B cell (primary cell): ENCODE data around the gene ZMIZ1. TPM values are rescaled to one million over a fixed set of nuclear protein-coding genes. Genes with fewer than 3 reads are reported as not detected.
A peak's percentile ranks its signal among the peaks of the same experiment; 100 is the strongest.

Source experiments
- ATAC-seq: fragments of 200-7000 bp; cut with Tn5 transposase; one replicate; pipeline ENCODE4 v1.10.0; 2021; ENCODE audit warnings: low read depth, mild to moderate bottlenecking, moderate number of reproducible peaks, moderate library complexity
- CTCF ChIA-PET: fragments of 350-600 bp; sonication (Branson Sonifier 250); formaldehyde crosslinking; loops from one replicate; lab custom pipeline; 2021; ENCODE audit warnings: antibody characterized with exemption, inconsistent platforms; lab: Charles Lee
- POLR2A ChIA-PET: fragments of 350-600 bp; sonication (Branson Sonifier 250); formaldehyde crosslinking; loops from one replicate; lab custom pipeline; 2021; ENCODE audit warnings: antibody characterized with exemption; lab: Charles Lee
- DNase-seq: peaks from one replicate; pipeline ENCODE4 v3.0.0; 2013
- H2AFZ ChIP-seq: 2 replicates; pipeline ENCODE4 v1.6.1; 2012; ENCODE audit warnings: mild to moderate bottlenecking, low read depth, low read length; ENCODE audit not compliant: insufficient read depth, poor library complexity, severe bottlenecking
- H3K27ac ChIP-seq, 2 donors: 1 replicate in 1 of 2; 2 replicates in 1 of 2; pipeline ENCODE4 v1.5.1; 2012 to 2013; ENCODE audit warnings: low read length in 2 of 2, mild to moderate bottlenecking in 2 of 2, moderate library complexity in 1 of 2
- H3K27me3 ChIP-seq, 4 experiments: fragments of 200-600 bp in 1 of 4; sonication (generic) in 1 of 4; replicated peaks in 1 of 4; 1 replicate in 2 of 4; 2 replicates in 2 of 4; pipeline versions ENCODE4 v1.6.1 to v1.7.0; 2013 to 2016; ENCODE audit warnings: low read length in 3 of 4, mild to moderate bottlenecking in 2 of 4, mixed read lengths in 1 of 4, moderate library complexity in 1 of 4; ENCODE audit not compliant: insufficient read depth in 4 of 4, control insufficient read depth in 3 of 4; ENCODE audit errors: control extremely low read depth in 1 of 4
- H3K36me3 ChIP-seq, 2 experiments: replicated peaks in 1 of 2; 1 replicate in 1 of 2; 2 replicates in 1 of 2; pipeline versions ENCODE4 v1.6.1 to v1.7.1; 2013; ENCODE audit warnings: low read length in 1 of 2; ENCODE audit not compliant: insufficient read depth in 2 of 2, control insufficient read depth in 1 of 2; ENCODE audit errors: control extremely low read depth in 1 of 2, extremely low read depth in 1 of 2
- H3K4me1 ChIP-seq, 2 donors: fragments of 200-600 bp in 1 of 2; sonication (generic) in 1 of 2; 1 replicate in 1 of 2; 2 replicates in 1 of 2; pipeline versions ENCODE4 v1.5.1 to v1.6.1; 2013 to 2017; ENCODE audit warnings: low read length in 2 of 2; ENCODE audit not compliant: control insufficient read depth in 2 of 2, insufficient read depth in 2 of 2
- H3K4me2 ChIP-seq: replicated peaks from 2 replicates; pipeline ENCODE3; 2012; ENCODE audit warnings: mild to moderate bottlenecking, low read depth, low read length; ENCODE audit not compliant: poor library complexity, severe bottlenecking
- H3K4me3 ChIP-seq, 5 experiments: fragments of 200-600 bp in 1 of 5; sonication (generic) in 1 of 5; 1 replicate in 3 of 5; 2 replicates in 2 of 5; pipeline versions ENCODE4 v1.5.1 to v1.7.0; 2011 to 2016; ENCODE audit warnings: low read length in 4 of 5, mild to moderate bottlenecking in 4 of 5, low read depth in 2 of 5, control low read depth in 1 of 5, moderate library complexity in 1 of 5; ENCODE audit not compliant: insufficient read depth in 1 of 5; ENCODE audit errors: control extremely low read depth in 1 of 5, extremely low read depth in 1 of 5
- H3K79me2 ChIP-seq: fragments of 200-600 bp; sonication (generic); one replicate; pipeline ENCODE4 v1.6.0; 2016; ENCODE audit warnings: low read length; ENCODE audit not compliant: control insufficient read depth, insufficient read depth
- H3K9ac ChIP-seq: fragments of 200-600 bp; sonication (generic); 2 replicates; pipeline ENCODE4 v1.6.1; 2017; ENCODE audit warnings: mild to moderate bottlenecking, low read length, moderate library complexity
- H3K9me3 ChIP-seq, 3 donors: one replicate each; pipeline versions ENCODE4 v1.6.1 to v1.7.1; 2013; ENCODE audit warnings: low read length in 2 of 3; ENCODE audit not compliant: control insufficient read depth in 2 of 3, insufficient read depth in 1 of 3; ENCODE audit errors: control extremely low read depth in 1 of 3
- H4K20me1 ChIP-seq: 2 replicates; pipeline ENCODE4 v1.6.0; 2012; ENCODE audit warnings: mild to moderate bottlenecking, low read length; ENCODE audit not compliant: insufficient read depth, control insufficient read depth, poor library complexity, severe bottlenecking
- H3K27ac Mint-ChIP-seq: one replicate; pipeline ENCODE4 v1.8.0; 2021; ENCODE audit warnings: mixed read lengths
- H3K27me3 Mint-ChIP-seq: one replicate; pipeline ENCODE4 v1.8.0; 2021; ENCODE audit warnings: mixed read lengths
- H3K4me1 Mint-ChIP-seq: one replicate; pipeline ENCODE4 v1.8.0; 2021; ENCODE audit warnings: mixed read lengths
- H3K4me3 Mint-ChIP-seq: one replicate; pipeline ENCODE4 v1.8.0; 2021; ENCODE audit warnings: mixed read lengths
- H3K9me3 Mint-ChIP-seq: one replicate; pipeline ENCODE4 v1.8.0; 2022; ENCODE audit warnings: mixed read lengths; ENCODE audit not compliant: insufficient read depth
- EZH2 ChIP-seq: IDR thresholded peaks from 2 replicates; pipeline ENCODE4 v1.6.1; 2012; ENCODE audit warnings: borderline replicate concordance, low read depth, mild to moderate bottlenecking, moderate library complexity, low read length; ENCODE audit not compliant: insufficient read depth, poor library complexity, severe bottlenecking
- WGBS: methylation state at CpG from one replicate; pipeline ENCODE4 v1.1.5; 2013; ENCODE audit warnings: missing lambda C conversion rate; ENCODE audit not compliant: insufficient coverage; 5-methylcytosine and 5-hydroxymethylcytosine counted together
- intact Hi-C: fragments of 100-400 bp; cut with micrococcal nuclease; formaldehyde crosslinking; loops from one replicate; pipeline ENCODE4 v1.10.0; 2022
- polyA plus RNA-seq: library from polyadenylated mRNA; depleted of rRNA; stranded (reverse); fragments of >200 nt; gene quantifications from 2 replicates; pipeline ENCODE4 v1.2.3, GENCODE V29; 2012
- total RNA-seq, 2 donors: library from RNA; stranded (reverse); fragments of 120-200 nt in 1 of 2; gene quantifications; 1 replicate in 1 of 2; 2 replicates in 1 of 2; pipeline versions ENCODE4 v1.2.3 to v1.2.4, GENCODE V29; 2013 to 2022
- TF ChIP-seq, protein P1 (sequence below): fragments of 200-600 bp; IDR thresholded peaks from one replicate; pipeline ENCODE4 v1.8.0; 2022; ENCODE audit warnings: antibody characterized with exemption, mild to moderate bottlenecking

Gene ZMIZ1
- total and polyA plus RNA-seq, 2 donors (not counting 1 experiment from before 2014, with no cell fraction given) = 14.3 to 64.9 TPM

DNA sequence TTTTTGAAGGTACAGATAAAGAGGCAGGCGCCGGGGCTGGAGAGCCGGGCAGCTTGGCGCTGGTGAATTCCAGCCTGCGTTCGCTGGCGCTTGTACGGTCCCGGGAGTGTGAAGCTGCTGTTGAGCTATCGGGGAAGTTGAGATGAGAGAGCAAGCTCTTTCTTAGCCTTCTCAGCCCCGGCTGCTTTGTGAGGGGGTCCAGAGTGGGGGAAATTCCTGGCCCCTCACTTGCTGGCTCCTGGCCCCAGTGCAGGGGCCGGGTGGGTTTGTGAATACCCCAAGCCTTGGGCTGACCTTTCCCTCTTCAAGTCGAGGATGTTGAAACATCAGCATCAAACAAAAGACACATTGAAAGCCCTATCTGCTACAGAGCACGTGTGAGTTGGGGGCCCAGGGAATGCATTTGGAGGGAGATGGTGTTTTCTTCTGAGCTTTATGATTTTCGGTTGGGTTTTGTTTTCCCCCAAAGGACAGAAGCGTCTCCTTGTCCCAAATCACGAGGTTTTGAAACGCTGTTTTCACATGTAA lies 2.7 kb downstream of the ZMIZ1 start:
- Histone ChIP-seq H3K9ac (peak overlapping the region; percentile 64), H3K4me3 (peak overlapping the region in 3 of 5 experiments; percentile 26 to 94 (median 67)), H3K4me1 (peaks cover 18 to 32% of the 10 kb centered on the region in 2 donors), H3K9me3 (no peaks in the 10 kb centered on the region), H3K36me3 (no peaks in the 10 kb centered on the region), H4K20me1 (no peaks in the 10 kb centered on the region), H2AFZ (peak overlapping the region; percentile 56), H3K27me3 (peaks cover 0 to 38% (median 27%) of the 10 kb centered on the region in 4 experiments), H3K79me2 (peaks cover 8% of the 10 kb centered on the region), H3K27ac (no peak overlapping the region), H3K4me2 (peak overlapping the region; percentile 86)
- POLR2A ChIA-PET = no interaction called here
- intact Hi-C loops = loop anchor here (2.0 kb wide), 1 partner anchor 173 kb away; no protein-coding TSS in a partner anchor
- no peak for TF ChIP-seq EZH2
- TF ChIP-seq, protein P1, sequence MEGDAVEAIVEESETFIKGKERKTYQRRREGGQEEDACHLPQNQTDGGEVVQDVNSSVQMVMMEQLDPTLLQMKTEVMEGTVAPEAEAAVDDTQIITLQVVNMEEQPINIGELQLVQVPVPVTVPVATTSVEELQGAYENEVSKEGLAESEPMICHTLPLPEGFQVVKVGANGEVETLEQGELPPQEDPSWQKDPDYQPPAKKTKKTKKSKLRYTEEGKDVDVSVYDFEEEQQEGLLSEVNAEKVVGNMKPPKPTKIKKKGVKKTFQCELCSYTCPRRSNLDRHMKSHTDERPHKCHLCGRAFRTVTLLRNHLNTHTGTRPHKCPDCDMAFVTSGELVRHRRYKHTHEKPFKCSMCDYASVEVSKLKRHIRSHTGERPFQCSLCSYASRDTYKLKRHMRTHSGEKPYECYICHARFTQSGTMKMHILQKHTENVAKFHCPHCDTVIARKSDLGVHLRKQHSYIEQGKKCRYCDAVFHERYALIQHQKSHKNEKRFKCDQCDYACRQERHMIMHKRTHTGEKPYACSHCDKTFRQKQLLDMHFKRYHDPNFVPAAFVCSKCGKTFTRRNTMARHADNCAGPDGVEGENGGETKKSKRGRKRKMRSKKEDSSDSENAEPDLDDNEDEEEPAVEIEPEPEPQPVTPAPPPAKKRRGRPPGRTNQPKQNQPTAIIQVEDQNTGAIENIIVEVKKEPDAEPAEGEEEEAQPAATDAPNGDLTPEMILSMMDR = no peak
- 9% methylated on average over 15 of the region's 18 CpGs for WGBS
- Mint-ChIP-seq H3K4me1 (peaks cover 29% of the 10 kb centered on the region), H3K27ac (peak overlapping the region; percentile 53), H3K4me3 (peak overlapping the region; percentile 80), H3K27me3 (peaks cover 39% of the 10 kb centered on the region), H3K9me3 (no peaks in the 10 kb centered on the region)
- peak; percentile 48 for DNase-seq
- ATAC-seq = no peak
- CTCF ChIA-PET = interaction anchor here (0.6 kb wide), 1 partner anchor 1225 kb away, joined by 4 read pairs; no protein-coding TSS in a partner anchor

DNA sequence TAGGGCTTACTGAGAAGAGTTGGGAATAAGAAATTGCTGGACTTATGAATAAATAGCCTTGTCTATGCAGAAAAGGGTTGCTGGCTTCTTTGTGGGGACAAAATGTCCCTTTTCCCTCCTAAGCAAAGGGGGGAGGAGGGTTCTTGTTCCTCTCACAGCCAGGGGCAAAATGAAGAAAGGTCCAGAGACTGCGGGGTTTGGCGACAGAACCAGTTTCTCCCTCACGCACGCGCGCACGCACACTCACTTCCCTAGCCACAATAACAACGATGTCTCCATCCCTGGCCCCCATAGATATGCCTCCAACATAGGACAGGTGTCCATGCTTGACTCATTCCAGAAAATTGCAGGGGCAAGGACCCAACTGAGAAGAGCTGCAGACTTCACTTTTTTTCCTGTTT lies 3.3 kb downstream of the ZMIZ1 start:
- H3K27me3 Mint-ChIP-seq = peaks cover 39% of the 10 kb centered on the region
- Histone ChIP-seq H3K9ac (no peak overlapping the region), H3K4me2 (no peak overlapping the region), H3K9me3 (no peaks in the 10 kb centered on the region), H4K20me1 (no peaks in the 10 kb centered on the region), H3K4me1 (peaks cover 18 to 27% of the 10 kb centered on the region in 2 donors), H2AFZ (no peak overlapping the region), H3K4me3 (no peak overlapping the region), H3K27me3 (peaks cover 0 to 40% (median 28%) of the 10 kb centered on the region in 4 experiments), H3K79me2 (peaks cover 12% of the 10 kb centered on the region), H3K36me3 (no peaks in the 10 kb centered on the region), H3K27ac (no peak overlapping the region)
- no peak overlapping the region for H3K27ac Mint-ChIP-seq
- ChIA-PET CTCF (interaction anchor here (0.6 kb wide), 1 partner anchor 1225 kb away, joined by 4 read pairs; no protein-coding TSS in a partner anchor), POLR2A (no interaction called here)
- ATAC-seq (no peak), DNase-seq (no peak)
- no peak for TF ChIP-seq EZH2
- TF ChIP-seq, protein P1 = no peak
- intact Hi-C loops = no loop called here
- H3K4me3 Mint-ChIP-seq = peak overlapping the region; percentile 42
- 43% methylated on average over 8 of the region's 8 CpGs for WGBS
- H3K9me3 Mint-ChIP-seq = no peaks in the 10 kb centered on the region
- H3K4me1 Mint-ChIP-seq = peaks cover 29% of the 10 kb centered on the region
